GM18870 (cell line): ENCODE data around the gene PLEKHA5.
"Not testable (repeated sequence)": the region's sequence is repeated elsewhere in the genome, so short reads cannot be mapped to it uniquely, and the experiment has no call there.

Source experiments
- ATAC-seq: cut with Tn5 transposase; IDR thresholded peaks from one replicate; pipeline ENCODE4 v1.9.1; 2021; ENCODE audit warnings: moderate library complexity; ENCODE audit not compliant: unreplicated experiment

PLEKHA5 gene

GRCh38 chr12:19229021-19229420, 99.5 kb downstream of the PLEKHA5 start:
- ATAC-seq, result not testable (repeated sequence)

- ATAC-seq, result no peak
Observed at GRCh38 chr12:19230299-19230866, 100.8 kb downstream of the PLEKHA5 start.

GRCh38 chr12:19230896-19231295, 101.4 kb downstream of the PLEKHA5 start:
- ATAC-seq, result no peak

GRCh38 chr12:19234171-19234704, 104.7 kb downstream of the PLEKHA5 start:
- no peak for ATAC-seq

GRCh38 chr12:19234981-19235871, 105.7 kb downstream of the PLEKHA5 start:
- ATAC-seq, result no peak

- ATAC-seq, result no peak
Observed at GRCh38 chr12:19236656-19237055, 107.1 kb downstream of the PLEKHA5 start.

GRCh38 chr12:19238540-19238939, 109.0 kb downstream of the PLEKHA5 start:
- no peak for ATAC-seq

- ATAC-seq, result no peak
Observed at GRCh38 chr12:19239102-19239501, 109.6 kb downstream of the PLEKHA5 start.

- ATAC-seq, result no peak
Observed at GRCh38 chr12:19239616-19240234, 110.2 kb downstream of the PLEKHA5 start.

GRCh38 chr12:19242581-19242980, 113.0 kb downstream of the PLEKHA5 start:
- ATAC-seq, result no peak

GRCh38 chr12:19243551-19243950, 114.0 kb downstream of the PLEKHA5 start:
- ATAC-seq, result no peak

GRCh38 chr12:19244312-19244711, 114.8 kb downstream of the PLEKHA5 start:
- no peak for ATAC-seq

- no peak for ATAC-seq
Observed at GRCh38 chr12:19245106-19245505, 115.6 kb downstream of the PLEKHA5 start.

GRCh38 chr12:19245666-19246065, 116.1 kb downstream of the PLEKHA5 start:
- no peak for ATAC-seq

- ATAC-seq, result no peak
Observed at GRCh38 chr12:19246933-19247332, 117.4 kb downstream of the PLEKHA5 start.

GRCh38 chr12:19248929-19249602, 119.5 kb downstream of the PLEKHA5 start:
- no peak for ATAC-seq

- no peak for ATAC-seq
Observed at GRCh38 chr12:19251481-19252132, 122.1 kb downstream of the PLEKHA5 start.

- no peak for ATAC-seq
Observed at GRCh38 chr12:19260135-19260534, 130.6 kb downstream of the PLEKHA5 start.

GRCh38 chr12:19261773-19262172, 132.2 kb downstream of the PLEKHA5 start:
- no peak for ATAC-seq

- ATAC-seq, result no peak
Observed at GRCh38 chr12:19263672-19264071, 134.1 kb downstream of the PLEKHA5 start.
